H1 (cell line): ENCODE data around the gene SIRT5. TPM values are rescaled to one million over a fixed set of nuclear protein-coding genes. Genes with fewer than 3 reads are reported as not detected.

Experiments used
- EZH2 ChIP-seq: fragments of 200-600 bp; sonication (generic); IDR thresholded peaks from 2 replicates; pipeline ENCODE4 v1.7.1; 2012; ENCODE audit warnings: low read depth, mild to moderate bottlenecking, moderate library complexity, low read length, inconsistent platforms; ENCODE audit not compliant: severe bottlenecking
- JUN ChIP-seq: IDR thresholded peaks from 2 replicates; pipeline ENCODE4 v1.6.1; 2011; ENCODE audit warnings: low read depth, mild to moderate bottlenecking, improper control_type of control experiment, low read length
- SIN3A ChIP-seq, 2 experiments: IDR thresholded peaks in 1 of 2; conservative IDR thresholded peaks in 1 of 2; 2 replicates each; pipeline ENCODE4 v1.6.1; 2011 to 2012; ENCODE audit warnings: low read length in 2 of 2, improper control_type of control experiment in 1 of 2, low read depth in 1 of 2, mild to moderate bottlenecking in 1 of 2
- SP4 ChIP-seq: IDR thresholded peaks from 2 replicates; pipeline ENCODE4 v1.6.1; 2012; ENCODE audit warnings: low read length, inconsistent platforms
- SUZ12 ChIP-seq: fragments of 200-600 bp; sonication (generic); IDR thresholded peaks from 2 replicates; pipeline ENCODE4 v1.6.1; 2012; ENCODE audit warnings: mild to moderate bottlenecking, inconsistent platforms, low read length, moderate library complexity, mixed read lengths
- TAF7 ChIP-seq: optimal IDR thresholded peaks from 2 replicates; pipeline ENCODE3; 2011; ENCODE audit warnings: low read depth, mild to moderate bottlenecking, inconsistent platforms, low read length, moderate library complexity, borderline replicate concordance
- polyA plus RNA-seq, 7 experiments: library from polyadenylated mRNA; depleted of rRNA in 3 of 7; stranded (reverse) in 5 of 7; unstranded in 2 of 7; fragments of >200 nt in 5 of 7; fragments of 200-250 nt in 2 of 7; gene quantifications; 1 replicate in 5 of 7; 2 replicates in 1 of 7; 4 replicates in 1 of 7; pipeline versions ENCODE4 v1.2.1 to v1.2.3, GENCODE V29; 2011 to 2013; ENCODE audit warnings: missing spikeins in 2 of 7, mixed read lengths in 2 of 7
- total RNA-seq: library from RNA; stranded (reverse); fragmentation: NEBNext Ultra II Directional; extraction: Animal tissue kit (Norgen Biotek cat#: 25700); gene quantifications from 2 replicates; pipeline ENCODE4 v1.2.1, GENCODE V29; 2021
- TF ChIP-seq, protein P1 (sequence below): fragments of 300-600 bp; sonication (generic); IDR thresholded peaks from 2 replicates; pipeline ENCODE4 v1.7.1; 2012; ENCODE audit warnings: low read length, moderate library complexity, mild to moderate bottlenecking, inconsistent platforms; ENCODE audit not compliant: insufficient replicate concordance

The SIRT5 gene
- total and polyA plus RNA-seq, 2 of the 8 experiments (the other 6 are each of a cell fraction or from before 2014, with no cell fraction given): 7.4 to 14.7 TPM

DNA sequence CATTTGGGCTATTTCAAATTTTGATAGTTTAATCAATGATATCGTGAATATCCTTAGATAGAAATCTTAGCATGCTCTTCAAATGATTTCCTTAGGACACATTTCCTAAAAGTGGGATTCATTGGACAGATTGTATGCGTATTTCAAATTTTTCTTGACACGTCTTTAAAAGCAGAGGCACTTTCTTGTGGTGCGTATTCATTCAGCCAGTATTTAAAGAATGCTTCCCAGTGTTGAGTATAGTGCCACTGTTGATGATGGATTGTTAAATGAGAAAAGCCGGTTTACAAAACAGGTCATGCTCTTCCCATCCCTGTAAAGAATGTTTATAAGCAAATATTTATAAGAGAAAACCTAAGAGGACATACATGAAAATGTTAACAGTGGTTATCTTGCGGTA, 25.6 kb downstream of the SIRT5 start (continued):
- TF ChIP-seq, protein P1, sequence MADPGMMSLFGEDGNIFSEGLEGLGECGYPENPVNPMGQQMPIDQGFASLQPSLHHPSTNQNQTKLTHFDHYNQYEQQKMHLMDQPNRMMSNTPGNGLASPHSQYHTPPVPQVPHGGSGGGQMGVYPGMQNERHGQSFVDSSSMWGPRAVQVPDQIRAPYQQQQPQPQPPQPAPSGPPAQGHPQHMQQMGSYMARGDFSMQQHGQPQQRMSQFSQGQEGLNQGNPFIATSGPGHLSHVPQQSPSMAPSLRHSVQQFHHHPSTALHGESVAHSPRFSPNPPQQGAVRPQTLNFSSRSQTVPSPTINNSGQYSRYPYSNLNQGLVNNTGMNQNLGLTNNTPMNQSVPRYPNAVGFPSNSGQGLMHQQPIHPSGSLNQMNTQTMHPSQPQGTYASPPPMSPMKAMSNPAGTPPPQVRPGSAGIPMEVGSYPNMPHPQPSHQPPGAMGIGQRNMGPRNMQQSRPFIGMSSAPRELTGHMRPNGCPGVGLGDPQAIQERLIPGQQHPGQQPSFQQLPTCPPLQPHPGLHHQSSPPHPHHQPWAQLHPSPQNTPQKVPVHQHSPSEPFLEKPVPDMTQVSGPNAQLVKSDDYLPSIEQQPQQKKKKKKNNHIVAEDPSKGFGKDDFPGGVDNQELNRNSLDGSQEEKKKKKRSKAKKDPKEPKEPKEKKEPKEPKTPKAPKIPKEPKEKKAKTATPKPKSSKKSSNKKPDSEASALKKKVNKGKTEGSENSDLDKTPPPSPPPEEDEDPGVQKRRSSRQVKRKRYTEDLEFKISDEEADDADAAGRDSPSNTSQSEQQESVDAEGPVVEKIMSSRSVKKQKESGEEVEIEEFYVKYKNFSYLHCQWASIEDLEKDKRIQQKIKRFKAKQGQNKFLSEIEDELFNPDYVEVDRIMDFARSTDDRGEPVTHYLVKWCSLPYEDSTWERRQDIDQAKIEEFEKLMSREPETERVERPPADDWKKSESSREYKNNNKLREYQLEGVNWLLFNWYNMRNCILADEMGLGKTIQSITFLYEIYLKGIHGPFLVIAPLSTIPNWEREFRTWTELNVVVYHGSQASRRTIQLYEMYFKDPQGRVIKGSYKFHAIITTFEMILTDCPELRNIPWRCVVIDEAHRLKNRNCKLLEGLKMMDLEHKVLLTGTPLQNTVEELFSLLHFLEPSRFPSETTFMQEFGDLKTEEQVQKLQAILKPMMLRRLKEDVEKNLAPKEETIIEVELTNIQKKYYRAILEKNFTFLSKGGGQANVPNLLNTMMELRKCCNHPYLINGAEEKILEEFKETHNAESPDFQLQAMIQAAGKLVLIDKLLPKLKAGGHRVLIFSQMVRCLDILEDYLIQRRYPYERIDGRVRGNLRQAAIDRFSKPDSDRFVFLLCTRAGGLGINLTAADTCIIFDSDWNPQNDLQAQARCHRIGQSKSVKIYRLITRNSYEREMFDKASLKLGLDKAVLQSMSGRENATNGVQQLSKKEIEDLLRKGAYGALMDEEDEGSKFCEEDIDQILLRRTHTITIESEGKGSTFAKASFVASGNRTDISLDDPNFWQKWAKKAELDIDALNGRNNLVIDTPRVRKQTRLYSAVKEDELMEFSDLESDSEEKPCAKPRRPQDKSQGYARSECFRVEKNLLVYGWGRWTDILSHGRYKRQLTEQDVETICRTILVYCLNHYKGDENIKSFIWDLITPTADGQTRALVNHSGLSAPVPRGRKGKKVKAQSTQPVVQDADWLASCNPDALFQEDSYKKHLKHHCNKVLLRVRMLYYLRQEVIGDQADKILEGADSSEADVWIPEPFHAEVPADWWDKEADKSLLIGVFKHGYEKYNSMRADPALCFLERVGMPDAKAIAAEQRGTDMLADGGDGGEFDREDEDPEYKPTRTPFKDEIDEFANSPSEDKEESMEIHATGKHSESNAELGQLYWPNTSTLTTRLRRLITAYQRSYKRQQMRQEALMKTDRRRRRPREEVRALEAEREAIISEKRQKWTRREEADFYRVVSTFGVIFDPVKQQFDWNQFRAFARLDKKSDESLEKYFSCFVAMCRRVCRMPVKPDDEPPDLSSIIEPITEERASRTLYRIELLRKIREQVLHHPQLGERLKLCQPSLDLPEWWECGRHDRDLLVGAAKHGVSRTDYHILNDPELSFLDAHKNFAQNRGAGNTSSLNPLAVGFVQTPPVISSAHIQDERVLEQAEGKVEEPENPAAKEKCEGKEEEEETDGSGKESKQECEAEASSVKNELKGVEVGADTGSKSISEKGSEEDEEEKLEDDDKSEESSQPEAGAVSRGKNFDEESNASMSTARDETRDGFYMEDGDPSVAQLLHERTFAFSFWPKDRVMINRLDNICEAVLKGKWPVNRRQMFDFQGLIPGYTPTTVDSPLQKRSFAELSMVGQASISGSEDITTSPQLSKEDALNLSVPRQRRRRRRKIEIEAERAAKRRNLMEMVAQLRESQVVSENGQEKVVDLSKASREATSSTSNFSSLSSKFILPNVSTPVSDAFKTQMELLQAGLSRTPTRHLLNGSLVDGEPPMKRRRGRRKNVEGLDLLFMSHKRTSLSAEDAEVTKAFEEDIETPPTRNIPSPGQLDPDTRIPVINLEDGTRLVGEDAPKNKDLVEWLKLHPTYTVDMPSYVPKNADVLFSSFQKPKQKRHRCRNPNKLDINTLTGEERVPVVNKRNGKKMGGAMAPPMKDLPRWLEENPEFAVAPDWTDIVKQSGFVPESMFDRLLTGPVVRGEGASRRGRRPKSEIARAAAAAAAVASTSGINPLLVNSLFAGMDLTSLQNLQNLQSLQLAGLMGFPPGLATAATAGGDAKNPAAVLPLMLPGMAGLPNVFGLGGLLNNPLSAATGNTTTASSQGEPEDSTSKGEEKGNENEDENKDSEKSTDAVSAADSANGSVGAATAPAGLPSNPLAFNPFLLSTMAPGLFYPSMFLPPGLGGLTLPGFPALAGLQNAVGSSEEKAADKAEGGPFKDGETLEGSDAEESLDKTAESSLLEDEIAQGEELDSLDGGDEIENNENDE: no peak
- TF ChIP-seq SUZ12: no peak
- no peak for TF ChIP-seq EZH2
- TF ChIP-seq TAF7: no peak
- no peak for TF ChIP-seq JUN
- TF ChIP-seq SIN3A (conservative IDR thresholded peaks at IDR 0.05 in 1 of 2, IDR thresholded peaks at IDR 0.05 in 1 of 2; ENCODE audit: low read depth in 1 of 2, low read length in 2 of 2): no peak
- TF ChIP-seq SP4: no peak
